ENCODE results near the gene GNAZ.

DNA sequence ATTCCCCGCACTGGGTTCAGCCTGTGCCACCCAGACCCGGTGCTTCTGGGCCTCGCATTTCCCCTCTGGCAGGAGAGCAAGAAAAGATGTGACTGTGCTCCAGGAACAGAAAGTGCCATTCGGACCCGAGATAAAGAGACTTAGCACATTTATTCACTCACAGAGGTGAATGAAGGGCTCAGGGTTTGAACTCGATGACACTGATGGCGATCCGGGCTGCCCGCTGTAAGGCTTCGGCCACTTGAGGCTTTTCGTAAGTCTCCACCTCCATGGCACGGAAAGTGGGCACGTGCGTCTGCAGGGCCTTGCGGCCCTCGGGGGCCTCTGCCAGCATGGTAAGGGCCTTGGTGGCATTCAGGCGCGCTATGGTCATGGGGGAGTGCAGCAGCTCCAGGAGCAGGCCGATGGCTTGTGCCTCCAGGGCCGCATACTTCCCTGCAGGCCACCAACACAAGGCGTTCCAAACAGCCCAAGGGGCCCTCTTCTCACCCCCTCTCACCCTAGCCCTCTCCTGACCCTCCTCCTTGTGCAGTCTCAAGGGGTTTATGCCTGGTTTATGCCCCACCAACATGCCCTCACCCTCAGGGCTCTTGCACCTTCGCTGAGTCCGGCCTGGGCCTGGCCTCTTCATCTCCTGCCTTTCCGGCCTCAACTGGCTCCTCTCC lies 10.9 kb upstream of the GNAZ start:
- TF ChIP-seq CTCF (IDR thresholded peaks at IDR 0.05; ENCODE audit: low read length) (no peak), EZH2phosphoT487 (IDR thresholded peaks at IDR 0.05; ENCODE audit: low read length) (no peak)
